Natural killer cell treated with Interleukin-12 subunit alpha and Interleukin-12 subunit beta and Interleukin-15 and Interleukin-18, amount 100 ng/mL, for 72 hours (primary cell): ENCODE results near the gene GPR179. TPM values are rescaled to one million over a fixed set of nuclear protein-coding genes. Genes with fewer than 3 reads are reported as not detected.
A peak's percentile ranks its signal among the peaks of the same experiment; 100 is the strongest.

Source experiments
- ATAC-seq, 2 donors: fragments of 150-1000 bp; cut with Tn5 transposase in 1 of 2; sonication (Bioruptor Pico), chemical (Tn5 transposase) in 1 of 2; 2 replicates each; pipeline ENCODE4 v1.10.0; 2021
- DNase-seq: peaks from one replicate; pipeline ENCODE4 v3.0.0; 2022; ENCODE audit warnings: low spot score
- H3K27ac Mint-ChIP-seq, 2 donors: 1 replicate in 1 of 2; 2 replicates in 1 of 2; pipeline ENCODE4 v1.8.0; 2022; ENCODE audit warnings: mixed read lengths in 2 of 2, mild to moderate bottlenecking in 1 of 2, moderate library complexity in 1 of 2
- H3K27me3 Mint-ChIP-seq, 2 donors: 1 replicate in 1 of 2; 2 replicates in 1 of 2; pipeline ENCODE4 v1.8.0; 2022; ENCODE audit warnings: mixed read lengths in 2 of 2
- H3K36me3 Mint-ChIP-seq: one replicate; pipeline ENCODE4 v1.8.0; 2022; ENCODE audit warnings: mixed read lengths
- H3K4me1 Mint-ChIP-seq, 2 donors: 1 replicate in 1 of 2; 2 replicates in 1 of 2; pipeline ENCODE4 v1.8.0; 2022; ENCODE audit warnings: low read depth in 2 of 2, mixed read lengths in 2 of 2, mild to moderate bottlenecking in 1 of 2
- H3K4me3 Mint-ChIP-seq: one replicate; pipeline ENCODE4 v1.8.0; 2022; ENCODE audit warnings: mixed read lengths
- H3K9me3 Mint-ChIP-seq: 2 replicates; pipeline ENCODE4 v1.8.0; 2022; ENCODE audit warnings: mixed read lengths
- total RNA-seq, 2 donors: library from RNA; stranded (reverse); gene quantifications; one replicate each; pipeline ENCODE4 v1.2.3, GENCODE V29; 2022

GPR179 gene
- total RNA-seq, 2 donors from 2014 or later: 0.10 TPM; not detected in 1

DNA sequence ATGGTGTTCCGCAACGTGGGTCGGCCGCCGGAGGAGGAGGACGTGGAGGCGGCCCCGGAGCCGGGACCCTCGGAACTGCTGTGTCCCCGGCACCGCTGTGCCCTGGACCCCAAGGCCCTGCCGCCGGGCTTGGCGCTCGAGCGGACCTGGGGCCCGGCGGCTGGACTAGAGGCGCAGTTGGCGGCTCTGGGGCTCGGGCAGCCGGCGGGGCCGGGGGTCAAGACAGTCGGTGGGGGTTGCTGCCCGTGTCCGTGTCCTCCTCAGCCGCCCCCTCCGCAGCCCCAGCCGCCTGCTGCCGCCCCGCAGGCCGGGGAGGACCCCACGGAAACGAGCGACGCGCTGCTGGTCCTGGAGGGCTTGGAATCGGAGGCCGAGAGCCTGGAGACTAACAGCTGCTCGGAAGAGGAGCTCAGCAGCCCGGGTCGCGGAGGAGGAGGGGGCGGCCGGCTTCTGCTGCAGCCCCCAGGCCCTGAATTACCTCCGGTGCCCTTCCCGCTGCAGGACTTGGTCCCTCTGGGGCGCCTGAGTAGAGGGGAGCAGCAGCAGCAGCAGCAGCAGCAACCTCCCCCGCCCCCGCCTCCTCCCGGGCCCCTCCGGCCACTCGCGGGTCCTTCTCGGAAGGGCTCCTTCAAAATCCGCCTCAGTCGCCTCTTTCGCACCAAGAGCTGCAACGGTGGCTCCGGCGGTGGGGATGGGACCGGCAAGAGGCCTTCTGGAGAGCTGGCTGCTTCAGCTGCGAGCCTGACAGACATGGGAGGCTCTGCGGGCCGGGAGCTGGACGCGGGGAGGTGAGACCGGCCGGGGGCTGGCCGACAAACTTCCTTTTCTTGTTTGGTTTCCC lies 8.7 kb upstream of the GPR179 start:
- Mint-ChIP-seq H3K36me3 (no peaks in the 10 kb centered on the region), H3K9me3 (no peaks in the 10 kb centered on the region)

DNA sequence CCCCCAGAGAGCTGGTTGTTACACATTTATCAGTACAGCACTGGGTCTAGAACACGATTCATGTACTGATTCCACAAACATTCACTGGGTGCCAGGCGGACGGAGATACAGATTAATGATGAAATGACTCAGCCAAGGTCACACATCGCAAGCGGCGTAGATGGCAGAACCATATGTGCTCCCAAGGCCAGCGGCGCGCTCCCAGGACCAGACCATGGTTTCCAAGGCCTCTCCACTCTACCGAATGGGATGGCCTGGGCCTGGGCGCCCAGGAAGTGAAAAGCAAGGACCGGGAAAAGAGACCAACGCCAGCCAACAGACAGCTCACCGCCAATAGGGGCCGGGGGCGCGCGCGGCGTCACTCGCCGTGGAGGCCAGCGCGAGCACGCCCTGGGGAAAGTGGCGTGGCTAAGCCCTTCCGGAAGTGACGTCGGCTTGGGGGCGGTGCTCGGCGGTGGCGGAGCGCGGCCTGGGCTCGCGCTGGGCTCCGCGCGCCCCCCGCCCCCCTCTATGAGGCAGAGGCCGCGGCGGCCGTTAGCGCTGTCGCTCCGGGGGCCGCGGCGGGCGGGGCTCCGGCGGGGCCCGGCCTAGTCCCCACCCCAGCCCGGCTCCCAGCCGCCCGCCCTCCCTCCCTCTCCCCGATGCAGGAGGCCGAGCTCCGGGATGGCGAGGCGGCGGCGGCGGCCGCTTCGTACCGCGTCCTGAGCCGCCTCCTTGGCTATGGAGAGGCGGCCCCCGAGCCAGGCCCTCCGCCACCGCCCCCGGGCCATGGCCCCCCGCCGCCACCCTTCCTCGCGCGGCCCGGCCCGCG lies 7.9 kb upstream of the GPR179 start, which contains the start of gene SOCS7:
SOCS7 (plus strand) TSS at position 433 of the 811 bp plus-strand sequence; CDS start at position 642, 209 bp downstream.
- peak; percentile 92 for DNase-seq
- Mint-ChIP-seq H3K4me3 (peak within 1 kb of the TSS; percentile 98), H3K27me3 (no peaks in the 10 kb centered on the region), H3K36me3 (no peaks in the 10 kb centered on the region), H3K4me1 (peaks cover 29 to 43% of the 10 kb centered on the region in 2 donors), H3K9me3 (no peaks in the 10 kb centered on the region), H3K27ac (peak within 1 kb of the TSS; percentile 88 to 89)
- peak; percentile 96 to 98 for ATAC-seq

More for the DNA sequence above, 8.7 kb upstream of the GPR179 start:
- Mint-ChIP-seq H3K27me3 (no peaks in the 10 kb centered on the region), H3K27ac (peak overlapping the region in 1 of 2 donors; percentile 43), H3K4me1 (peaks cover 32 to 52% of the 10 kb centered on the region in 2 donors), H3K4me3 (peak overlapping the region; percentile 82)
- ATAC-seq: peak in 1 of 2 donors; percentile 1
- no peak for DNase-seq

GRCh38 chr17:38350035-38350434 lies 6.3 kb upstream of the GPR179 start:
- Mint-ChIP-seq H3K27ac (no peak overlapping the region), H3K4me3 (peak overlapping the region; percentile 49), H3K27me3 (no peaks in the 10 kb centered on the region), H3K9me3 (no peaks in the 10 kb centered on the region), H3K4me1 (peaks cover 23 to 34% of the 10 kb centered on the region in 2 donors), H3K36me3 (no peaks in the 10 kb centered on the region)
- DNase-seq (no peak), ATAC-seq (no peak)

DNA sequence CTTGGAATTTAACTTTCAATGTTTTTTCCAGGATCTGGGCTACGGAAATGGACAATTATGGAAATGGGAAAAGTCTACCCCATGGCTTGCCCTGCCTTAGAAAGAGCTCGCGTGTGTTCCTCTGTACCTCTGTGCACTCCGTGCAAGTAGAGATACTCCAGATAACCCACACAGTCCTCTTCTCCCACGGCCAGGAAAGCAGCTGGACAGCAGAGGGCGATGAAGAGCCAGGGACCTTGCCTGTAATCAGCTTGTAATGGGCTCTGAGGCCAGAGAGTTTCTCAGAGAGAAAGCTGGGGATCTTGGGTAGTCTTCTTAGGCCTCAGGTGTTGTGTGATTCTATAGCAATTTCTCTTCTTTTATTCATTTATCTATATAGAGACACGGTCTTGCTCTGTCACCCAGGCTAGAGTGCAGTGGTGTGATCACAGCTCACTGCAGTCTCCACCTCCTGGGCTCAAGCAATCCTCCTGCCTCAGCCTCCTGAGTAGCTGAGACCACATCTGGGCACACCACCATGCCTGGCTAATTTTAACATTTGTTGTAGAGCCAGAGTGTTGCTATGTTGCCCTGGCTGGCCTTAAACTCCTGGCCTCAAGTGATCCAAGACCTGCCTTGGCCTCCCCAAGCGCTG lies 5.5 kb upstream of the GPR179 start:
- no peak overlapping the region for H3K4me3 Mint-ChIP-seq
- DNase-seq (peak; percentile 84), ATAC-seq (peak; percentile 33 to 52)
- no peaks in the 10 kb centered on the region for H3K9me3 Mint-ChIP-seq
- H3K4me1 Mint-ChIP-seq: peaks cover 18 to 27% of the 10 kb centered on the region in 2 donors
- H3K36me3 Mint-ChIP-seq: no peaks in the 10 kb centered on the region
- no peak overlapping the region for H3K27ac Mint-ChIP-seq
- H3K27me3 Mint-ChIP-seq: peaks cover 4% of the 10 kb centered on the region in 2 donors

DNA sequence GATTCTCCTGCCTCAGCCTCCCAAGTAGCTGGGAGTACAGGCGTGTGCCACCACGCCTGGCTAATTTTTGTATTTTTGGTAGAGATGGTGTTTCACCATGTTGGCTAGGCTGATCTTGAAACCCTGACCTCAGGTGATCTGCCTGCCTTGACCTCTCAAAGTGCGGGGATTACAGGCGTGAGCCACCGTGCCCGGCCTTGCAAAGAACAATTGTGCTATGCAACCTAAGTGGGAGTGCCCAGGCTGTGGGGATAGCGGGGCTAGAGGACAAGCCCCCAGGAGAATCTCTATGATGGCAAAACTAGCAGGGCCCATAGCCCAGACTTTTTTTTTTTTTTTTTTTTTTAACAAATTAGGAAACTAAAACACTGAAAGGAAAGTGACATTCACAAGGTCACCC lies 2.0 kb upstream of the GPR179 start:
- Mint-ChIP-seq H3K4me1 (peaks cover 3 to 5% of the 10 kb centered on the region in 2 donors), H3K4me3 (no peak overlapping the region), H3K36me3 (no peaks in the 10 kb centered on the region), H3K27me3 (peaks cover 7% of the 10 kb centered on the region in 2 donors), H3K9me3 (no peaks in the 10 kb centered on the region), H3K27ac (no peak overlapping the region)
- ATAC-seq (no peak), DNase-seq (no peak)

DNA sequence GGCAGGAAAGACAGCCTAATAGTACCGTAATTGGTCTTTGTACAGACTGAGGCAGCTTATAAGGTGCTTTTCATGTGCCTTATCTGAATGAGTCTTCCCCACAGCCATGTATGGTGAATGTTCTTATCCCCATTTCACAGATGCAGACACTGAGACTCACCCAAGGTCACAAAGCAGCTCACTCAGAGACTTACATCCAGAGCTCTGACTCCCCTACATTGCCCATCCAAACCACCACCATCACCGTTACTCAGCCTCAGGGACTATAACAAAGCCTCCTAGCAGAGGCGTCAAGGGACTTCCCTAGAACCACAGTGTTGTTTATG lies 627 bp upstream of the GPR179 start:
- ATAC-seq (no peak), DNase-seq (no peak)
- Mint-ChIP-seq H3K9me3 (no peaks in the 10 kb centered on the region), H3K4me3 (no peak overlapping the region), H3K27ac (no peak overlapping the region), H3K27me3 (peaks cover 7% of the 10 kb centered on the region in 2 donors), H3K36me3 (no peaks in the 10 kb centered on the region), H3K4me1 (peaks cover 3 to 5% of the 10 kb centered on the region in 2 donors)

DNA sequence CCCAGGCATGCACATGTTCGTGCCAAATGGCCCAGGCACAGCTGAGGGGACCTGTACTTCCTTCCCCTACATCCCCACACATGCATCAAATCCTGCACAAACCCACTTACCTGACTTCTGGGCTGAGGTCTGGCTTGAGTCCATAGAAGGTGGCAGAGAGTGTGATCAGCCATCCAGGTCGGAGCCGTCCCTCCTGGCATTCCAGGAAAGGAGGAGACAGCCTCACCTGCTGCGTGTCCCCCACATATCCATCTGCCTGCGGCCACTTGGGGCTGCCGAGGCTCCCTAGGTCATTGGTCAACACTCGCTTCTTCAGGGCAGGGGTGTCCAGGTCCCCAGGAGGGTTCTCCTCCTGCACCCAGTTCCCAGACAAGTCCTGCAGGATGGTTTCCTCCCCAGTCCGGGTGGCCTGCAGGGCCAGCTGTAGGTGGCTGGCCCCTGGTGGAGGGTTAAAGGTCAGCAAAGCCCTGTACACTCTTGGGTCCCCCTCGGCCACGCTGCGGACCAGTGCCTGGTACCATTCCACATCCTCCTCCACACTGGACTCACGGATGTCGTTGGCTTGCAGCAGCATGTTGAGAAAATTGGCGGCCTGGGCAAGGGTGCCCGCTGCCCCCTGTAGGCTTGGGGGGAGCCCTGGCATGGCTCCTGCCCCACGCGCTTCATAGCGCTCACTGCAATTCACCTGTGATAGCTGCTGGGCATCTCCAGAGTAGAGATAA lies 709 bp downstream of the GPR179 start:
- Mint-ChIP-seq H3K27ac (no peak overlapping the region), H3K4me1 (no peaks in the 10 kb centered on the region), H3K9me3 (no peaks in the 10 kb centered on the region), H3K27me3 (peaks cover 7% of the 10 kb centered on the region in 2 donors), H3K36me3 (no peaks in the 10 kb centered on the region), H3K4me3 (no peak overlapping the region)
- DNase-seq (peak; percentile 54), ATAC-seq (no peak)

GRCh38 chr17:38341035-38341721 lies 2.6 kb downstream of the GPR179 start:
- no peaks in the 10 kb centered on the region for H3K4me1 Mint-ChIP-seq
- DNase-seq (no peak), ATAC-seq (no peak)
- no peak overlapping the region for H3K27ac Mint-ChIP-seq
- no peaks in the 10 kb centered on the region for H3K9me3 Mint-ChIP-seq
- H3K27me3 Mint-ChIP-seq: peaks cover 7% of the 10 kb centered on the region in 2 donors
- H3K36me3 Mint-ChIP-seq: no peaks in the 10 kb centered on the region
- H3K4me3 Mint-ChIP-seq: no peak overlapping the region

GRCh38 chr17:38339891-38340290 lies 3.9 kb downstream of the GPR179 start:
- DNase-seq (no peak), ATAC-seq (no peak)
- Mint-ChIP-seq H3K4me1 (no peaks in the 10 kb centered on the region), H3K27me3 (peaks cover 7% of the 10 kb centered on the region in 2 donors), H3K4me3 (no peak overlapping the region), H3K36me3 (no peaks in the 10 kb centered on the region), H3K27ac (no peak overlapping the region), H3K9me3 (no peaks in the 10 kb centered on the region)

GRCh38 chr17:38338535-38338934 lies 5.2 kb downstream of the GPR179 start:
- H3K4me1 Mint-ChIP-seq: no peaks in the 10 kb centered on the region
- no peak for DNase-seq
- no peak for ATAC-seq

GRCh38 chr17:38338053-38338452 lies 5.7 kb downstream of the GPR179 start:
- no peak overlapping the region for H3K4me3 Mint-ChIP-seq
- no peaks in the 10 kb centered on the region for H3K9me3 Mint-ChIP-seq
- no peaks in the 10 kb centered on the region for H3K36me3 Mint-ChIP-seq
- DNase-seq: no peak
- H3K27me3 Mint-ChIP-seq: peaks cover 0 to 6% of the 10 kb centered on the region in 2 donors
- H3K27ac Mint-ChIP-seq: no peak overlapping the region
- no peak for ATAC-seq
- H3K4me1 Mint-ChIP-seq: no peaks in the 10 kb centered on the region

More at GRCh38 chr17:38338535-38338934, 5.2 kb downstream of the GPR179 start:
- Mint-ChIP-seq H3K27ac (no peak overlapping the region), H3K27me3 (peaks cover 0 to 5% of the 10 kb centered on the region in 2 donors), H3K4me3 (no peak overlapping the region), H3K9me3 (no peaks in the 10 kb centered on the region), H3K36me3 (no peaks in the 10 kb centered on the region)

- no peak for ATAC-seq
Observed at GRCh38 chr17:38336838-38337237, 6.9 kb downstream of the GPR179 start.

More at GRCh38 chr17:38336838-38337237, 6.9 kb downstream of the GPR179 start:
- H3K9me3 Mint-ChIP-seq: no peaks in the 10 kb centered on the region
- peaks cover 0 to 6% of the 10 kb centered on the region in 2 donors for H3K27me3 Mint-ChIP-seq
- H3K4me3 Mint-ChIP-seq: no peak overlapping the region
- no peaks in the 10 kb centered on the region for H3K36me3 Mint-ChIP-seq
- no peaks in the 10 kb centered on the region for H3K4me1 Mint-ChIP-seq
- no peak overlapping the region for H3K27ac Mint-ChIP-seq
- no peak for DNase-seq
